ENCODE measurements around the gene CLSTN2.

CLSTN2 gene

DNA sequence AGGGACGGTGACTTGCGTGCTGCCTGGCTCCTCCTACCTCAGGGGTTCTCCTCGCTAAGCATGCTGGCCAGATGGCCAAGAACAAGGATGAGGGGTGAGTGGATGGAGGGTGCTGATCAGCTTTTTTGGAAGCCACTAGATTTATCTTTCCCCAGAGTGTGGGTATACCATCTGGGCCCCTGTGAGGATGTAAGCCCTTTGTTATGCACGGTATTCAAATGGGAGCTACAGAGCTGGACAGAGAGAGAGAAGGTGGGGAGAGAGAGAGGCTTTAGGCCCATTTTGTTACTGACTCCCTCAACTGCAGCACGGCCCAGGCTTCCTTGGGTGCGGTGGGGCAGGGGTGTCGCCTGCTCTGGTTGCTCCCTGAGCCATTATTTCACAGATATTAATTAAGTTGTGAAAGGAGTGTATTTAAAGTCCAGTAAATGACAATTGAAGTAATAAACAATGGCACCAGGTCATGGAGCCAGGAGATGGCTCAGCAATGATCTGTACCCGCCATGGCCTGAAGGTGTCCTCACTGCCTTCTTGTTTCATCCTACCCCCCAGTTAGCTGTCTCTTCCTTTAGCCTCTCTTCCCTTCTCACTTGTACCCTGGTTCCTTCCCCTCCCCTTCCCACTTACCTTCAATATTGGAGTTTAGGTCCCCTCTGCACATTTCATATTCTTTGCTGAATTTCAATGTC, 158.0 kb downstream of the CLSTN2 start:
- Histone ChIP-seq H3K4me3 (no peak overlapping the region), H4K20me1 (no peaks in the 10 kb centered on the region), H3K27me3 (no peaks in the 10 kb centered on the region), H3K9me3 (replicated peaks in 1 of 11) (peaks cover 12 to 19% (median 17%) of the 10 kb centered on the region in 11 experiments; a peak in 17 of 22 replicates), H3K27ac (no peak overlapping the region), H3K36me3 (no peaks in the 10 kb centered on the region), H3K9ac (no peak overlapping the region), H3K4me1 (peaks cover 0 to 11% (median 0%) of the 10 kb centered on the region in 10 experiments; a peak in 3 of 20 replicates), H3K4me2 (no peak overlapping the region)
- no peak for TF ChIP-seq Cebpa-rat (IDR thresholded peaks at IDR 0.05)

DNA sequence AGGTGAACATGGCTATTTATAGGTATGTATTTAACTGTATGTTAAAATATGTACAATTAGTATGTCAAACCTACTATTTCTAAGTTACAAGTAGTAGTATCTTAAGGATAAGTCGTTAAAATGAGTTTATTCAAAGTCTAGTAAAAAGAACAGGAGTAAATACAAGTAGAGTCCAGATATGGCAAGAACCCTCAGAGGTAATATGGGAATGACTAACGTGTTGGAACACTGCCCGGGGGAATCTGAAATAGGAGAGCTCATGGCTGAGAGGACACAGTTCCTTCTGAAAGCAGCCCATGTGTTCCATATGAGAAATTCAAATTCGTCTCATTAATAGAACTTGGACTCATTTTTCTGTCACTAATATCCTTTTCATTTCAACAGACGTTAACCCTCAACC, 158.8 kb downstream of the CLSTN2 start:
- no peaks in the 10 kb centered on the region for H3K27me3 ChIP-seq
- H3K4me2 ChIP-seq = no peak overlapping the region
- no peak overlapping the region for H3K27ac ChIP-seq
- no peak overlapping the region for H3K4me3 ChIP-seq
- peaks cover 12 to 21% (median 17%) of the 10 kb centered on the region in 11 experiments; a peak in 17 of 22 replicates for H3K9me3 ChIP-seq (replicated peaks in 1 of 11)
- H3K9ac ChIP-seq = no peak overlapping the region
- no peaks in the 10 kb centered on the region for H4K20me1 ChIP-seq
- TF ChIP-seq Cebpa-rat (IDR thresholded peaks at IDR 0.05) = no peak
- H3K4me1 ChIP-seq = peaks cover 0 to 11% (median 0%) of the 10 kb centered on the region in 10 experiments; a peak in 3 of 20 replicates
- H3K36me3 ChIP-seq = no peaks in the 10 kb centered on the region

DNA sequence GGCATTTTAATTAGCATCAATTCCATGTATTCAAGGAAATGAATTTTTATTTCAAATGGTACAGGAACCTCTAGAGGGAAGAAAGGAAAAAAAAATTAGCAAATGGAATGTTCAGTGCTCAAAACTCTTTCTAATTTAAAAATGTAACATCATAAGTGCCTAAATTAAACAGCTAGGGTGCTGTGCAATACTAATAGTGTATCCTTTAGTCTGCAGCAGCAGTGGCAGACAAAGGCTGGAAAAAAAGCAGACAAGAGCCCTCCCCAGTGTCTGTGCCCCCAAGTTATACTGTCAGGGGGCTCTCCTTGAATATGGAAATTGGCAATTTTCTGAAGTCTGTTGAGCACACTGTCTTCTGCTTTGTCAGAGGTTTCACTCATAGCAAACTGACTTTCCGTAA, 159.5 kb downstream of the CLSTN2 start:
- Histone ChIP-seq H4K20me1 (no peaks in the 10 kb centered on the region), H3K4me2 (no peak overlapping the region), H3K4me3 (no peak overlapping the region), H3K9me3 (replicated peaks in 1 of 11) (peaks cover 6 to 16% (median 11%) of the 10 kb centered on the region in 11 experiments; a peak in 17 of 22 replicates), H3K27me3 (no peaks in the 10 kb centered on the region), H3K36me3 (no peaks in the 10 kb centered on the region), H3K4me1 (peaks cover 0 to 11% (median 0%) of the 10 kb centered on the region in 10 experiments; a peak in 3 of 20 replicates), H3K27ac (no peak overlapping the region), H3K9ac (no peak overlapping the region)
- no peak for TF ChIP-seq Cebpa-rat (IDR thresholded peaks at IDR 0.05)

DNA sequence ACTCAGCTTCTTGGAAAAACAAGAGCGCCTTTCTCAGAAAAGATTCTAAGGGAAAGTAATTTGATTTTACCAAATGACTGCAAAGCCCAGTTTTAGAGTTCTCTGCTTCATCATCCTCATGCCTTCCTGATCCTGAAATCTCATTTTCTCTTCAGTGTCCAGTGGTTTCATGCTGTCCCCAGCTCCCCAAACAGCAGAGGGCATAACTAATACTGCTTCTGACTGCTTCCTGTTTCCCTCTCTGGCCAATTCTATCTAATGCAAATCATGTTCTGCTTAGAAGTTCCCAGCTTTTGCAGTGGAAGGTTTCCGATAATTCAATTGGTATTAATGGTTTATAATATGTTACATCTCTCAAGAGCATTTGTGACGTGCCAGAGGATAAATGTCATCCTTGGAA, 161.1 kb downstream of the CLSTN2 start:
- no peak for TF ChIP-seq Cebpa-rat (IDR thresholded peaks at IDR 0.05)
- no peaks in the 10 kb centered on the region for H3K36me3 ChIP-seq
- H3K9me3 ChIP-seq (replicated peaks in 1 of 11) = peaks cover 0 to 8% (median 0%) of the 10 kb centered on the region in 11 experiments; a peak in 1 of 22 replicates
- no peak overlapping the region for H3K27ac ChIP-seq
- H3K4me3 ChIP-seq = no peak overlapping the region
- no peak overlapping the region for H3K4me2 ChIP-seq
- H3K4me1 ChIP-seq = peaks cover 0 to 6% (median 0%) of the 10 kb centered on the region in 10 experiments; a peak in 3 of 20 replicates
- no peak overlapping the region for H3K9ac ChIP-seq
- H3K27me3 ChIP-seq = no peaks in the 10 kb centered on the region
- no peaks in the 10 kb centered on the region for H4K20me1 ChIP-seq

DNA sequence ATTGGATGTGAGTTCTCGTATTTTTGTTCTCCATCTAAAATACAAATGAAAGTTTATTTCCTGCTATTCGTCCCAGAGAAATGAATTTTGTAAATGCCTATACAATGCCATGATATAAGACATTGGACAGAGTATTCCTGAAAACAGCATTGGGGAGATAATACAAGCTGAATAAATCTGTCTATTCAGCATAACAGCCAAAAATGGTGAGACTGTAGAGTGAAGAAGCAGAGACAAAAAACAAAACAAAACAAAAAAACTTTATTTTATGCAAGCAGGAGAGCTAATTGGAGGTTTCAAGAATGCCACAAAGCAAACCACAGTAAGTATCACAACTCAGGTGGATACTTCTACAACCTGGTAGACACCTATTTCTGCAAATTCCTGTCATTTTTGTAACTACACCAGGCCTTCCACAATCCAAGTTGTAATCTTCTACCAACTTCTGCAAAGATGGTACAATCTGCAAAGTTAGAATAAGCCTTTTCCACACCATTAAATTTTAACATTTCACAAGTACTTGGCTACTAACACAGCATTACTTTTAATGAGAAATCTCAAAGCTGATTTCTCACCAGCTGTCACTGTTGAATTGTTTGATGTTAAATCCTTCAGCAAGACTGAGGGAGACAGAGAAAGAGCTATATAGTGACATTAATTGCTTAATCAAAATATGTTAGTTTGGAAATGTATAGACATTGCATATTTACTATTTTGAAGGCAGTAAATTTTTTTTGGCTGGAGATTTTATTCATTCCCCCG, 163.1 kb downstream of the CLSTN2 start:
- Histone ChIP-seq H3K27me3 (no peaks in the 10 kb centered on the region), H3K4me3 (no peak overlapping the region), H3K9ac (no peak overlapping the region), H4K20me1 (no peaks in the 10 kb centered on the region), H3K4me1 (no peaks in the 10 kb centered on the region), H3K4me2 (no peak overlapping the region), H3K27ac (no peak overlapping the region), H3K36me3 (no peaks in the 10 kb centered on the region), H3K9me3 (replicated peaks in 1 of 11) (peaks cover 0 to 8% (median 0%) of the 10 kb centered on the region in 11 experiments; a peak in 2 of 22 replicates)
- TF ChIP-seq Cebpa-rat (IDR thresholded peaks at IDR 0.05) = no peak

DNA sequence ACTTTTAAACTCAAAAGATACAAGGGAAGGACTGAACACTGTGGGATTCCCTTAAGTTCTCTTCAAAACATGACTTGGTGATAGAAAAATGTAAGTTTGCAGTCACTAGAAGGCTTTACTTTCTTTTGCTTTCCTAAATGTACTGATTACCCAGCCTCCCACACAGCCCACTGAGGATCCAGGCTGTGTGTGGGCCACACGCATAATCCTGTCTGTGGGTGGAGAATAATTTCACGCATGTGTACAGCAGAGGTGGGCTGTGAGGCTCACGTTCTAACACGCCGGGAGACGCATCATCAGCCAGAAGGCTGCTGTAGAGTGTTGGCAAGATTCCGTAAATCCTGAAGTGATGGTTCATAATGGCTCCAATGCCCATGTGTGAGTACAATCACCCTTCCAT, 165.5 kb downstream of the CLSTN2 start:
- no peak for TF ChIP-seq Cebpa-rat (IDR thresholded peaks at IDR 0.05)
- Histone ChIP-seq H3K9ac (no peak overlapping the region), H3K4me3 (no peak overlapping the region), H3K27ac (no peak overlapping the region), H3K36me3 (no peaks in the 10 kb centered on the region), H3K9me3 (replicated peaks in 1 of 11) (peaks cover 0 to 8% (median 0%) of the 10 kb centered on the region in 11 experiments; a peak in 2 of 22 replicates), H4K20me1 (no peaks in the 10 kb centered on the region), H3K27me3 (no peaks in the 10 kb centered on the region), H3K4me2 (no peak overlapping the region), H3K4me1 (no peaks in the 10 kb centered on the region)

DNA sequence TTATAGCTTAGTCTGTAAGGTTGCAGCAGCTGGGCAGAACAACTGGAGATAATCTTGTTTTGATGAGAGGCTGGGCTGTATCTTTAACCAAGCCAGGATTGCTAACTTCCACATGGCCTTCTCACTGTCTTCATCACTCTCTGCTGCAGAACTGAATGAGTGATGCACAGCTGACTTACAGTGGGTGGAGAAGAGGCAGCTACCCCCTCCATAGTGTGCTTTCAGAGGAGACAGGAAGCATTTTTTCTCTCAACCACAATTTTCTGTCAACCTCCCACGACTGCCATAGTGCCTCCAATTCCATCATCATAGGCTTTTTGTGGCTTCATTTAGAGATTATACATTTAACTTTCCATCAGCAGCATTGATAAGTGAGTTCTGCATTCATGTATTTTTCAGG, 168.2 kb downstream of the CLSTN2 start:
- Histone ChIP-seq H3K4me2 (no peak overlapping the region), H3K27ac (no peak overlapping the region)

DNA sequence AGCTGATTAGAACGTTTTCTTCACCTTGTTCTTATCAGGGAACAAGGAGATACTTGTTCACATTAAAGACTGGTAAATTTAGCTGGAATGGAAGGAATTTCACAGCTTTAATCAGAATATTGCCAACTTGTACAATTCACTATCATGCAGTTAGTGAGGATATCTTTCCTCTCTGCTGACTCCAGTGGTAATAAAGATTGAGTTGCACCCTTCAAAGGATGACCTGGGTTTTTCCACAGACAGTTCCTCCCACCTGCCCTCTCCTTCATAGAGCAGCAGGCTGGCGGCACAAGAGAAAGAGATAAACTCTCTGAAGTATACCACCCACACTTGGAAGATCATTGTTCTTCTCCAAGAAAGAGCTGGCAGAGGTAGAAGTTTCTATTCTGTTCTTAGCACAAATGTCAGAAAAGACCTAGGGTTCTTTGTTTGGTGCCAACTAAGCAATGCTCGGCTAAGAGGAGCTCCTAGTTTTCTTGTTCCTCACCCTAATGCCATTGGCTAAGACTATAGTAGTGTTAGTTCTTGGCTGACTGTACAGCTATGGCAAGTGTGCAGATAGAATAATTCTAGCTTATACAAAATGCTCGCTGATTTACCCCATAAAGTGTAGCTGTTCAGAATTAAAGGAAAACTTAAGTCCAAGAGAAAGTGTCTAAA, 169.1 kb downstream of the CLSTN2 start:
- H3K9ac ChIP-seq = no peak overlapping the region
- H4K20me1 ChIP-seq = no peaks in the 10 kb centered on the region
- no peak overlapping the region for H3K4me2 ChIP-seq
- H3K9me3 ChIP-seq (replicated peaks in 1 of 11) = peaks cover 0 to 8% (median 0%) of the 10 kb centered on the region in 11 experiments; a peak in 1 of 22 replicates
- H3K4me1 ChIP-seq = no peaks in the 10 kb centered on the region
- H3K27ac ChIP-seq = no peak overlapping the region
- no peaks in the 10 kb centered on the region for H3K27me3 ChIP-seq
- no peaks in the 10 kb centered on the region for H3K36me3 ChIP-seq
- H3K4me3 ChIP-seq = no peak overlapping the region
- no peak for TF ChIP-seq Cebpa-rat (IDR thresholded peaks at IDR 0.05)

More for the DNA sequence above, 168.2 kb downstream of the CLSTN2 start:
- H3K4me1 ChIP-seq = no peaks in the 10 kb centered on the region
- no peaks in the 10 kb centered on the region for H3K27me3 ChIP-seq
- TF ChIP-seq Cebpa-rat (IDR thresholded peaks at IDR 0.05) = no peak
- no peak overlapping the region for H3K9ac ChIP-seq
- H4K20me1 ChIP-seq = no peaks in the 10 kb centered on the region
- no peaks in the 10 kb centered on the region for H3K36me3 ChIP-seq
- H3K4me3 ChIP-seq = no peak overlapping the region
- peaks cover 0 to 8% (median 0%) of the 10 kb centered on the region in 11 experiments; a peak in 1 of 22 replicates for H3K9me3 ChIP-seq (replicated peaks in 1 of 11)
